ENCODE results near the gene LKAAEAR1.
A peak's percentile ranks its signal among the peaks of the same experiment; 100 is the strongest.

DNA sequence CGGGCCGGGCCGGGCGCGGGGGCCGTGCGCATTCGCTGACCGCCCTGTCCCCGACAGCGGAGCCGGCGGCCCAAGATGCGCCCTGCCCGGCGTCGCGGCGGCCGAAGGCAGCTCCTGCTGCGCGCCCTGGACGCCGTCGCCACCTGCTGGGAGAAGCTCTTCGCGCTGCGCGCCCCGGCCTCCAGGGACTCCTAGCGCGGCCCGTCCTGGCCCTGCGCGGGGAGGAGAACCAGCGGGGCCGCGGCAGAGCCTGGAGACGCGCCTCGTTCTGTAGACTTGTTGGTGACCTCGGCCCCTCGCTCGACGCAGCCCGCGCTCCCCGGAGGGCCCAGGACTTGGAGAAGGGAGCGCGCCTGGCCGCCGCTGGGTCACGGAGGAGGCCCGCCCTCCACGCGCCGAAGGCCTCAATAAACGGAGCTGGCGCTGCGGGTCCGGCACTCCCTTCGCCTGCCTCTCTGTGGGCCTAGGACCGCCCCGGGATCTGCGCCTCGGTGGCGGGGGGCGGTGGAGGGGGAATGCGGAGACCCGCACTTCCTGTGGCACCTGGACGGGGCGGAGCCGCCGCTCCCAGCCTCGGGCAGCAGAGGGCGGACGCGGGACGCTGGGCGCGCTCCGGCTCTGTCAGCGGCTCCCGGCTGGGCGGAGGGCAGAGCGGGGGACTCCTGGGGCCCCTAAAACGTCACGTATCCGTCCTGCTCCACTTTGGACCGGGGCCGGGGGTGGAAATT lies 45.5 kb downstream of the LKAAEAR1 start:
- TF ChIP-seq, protein P1, sequence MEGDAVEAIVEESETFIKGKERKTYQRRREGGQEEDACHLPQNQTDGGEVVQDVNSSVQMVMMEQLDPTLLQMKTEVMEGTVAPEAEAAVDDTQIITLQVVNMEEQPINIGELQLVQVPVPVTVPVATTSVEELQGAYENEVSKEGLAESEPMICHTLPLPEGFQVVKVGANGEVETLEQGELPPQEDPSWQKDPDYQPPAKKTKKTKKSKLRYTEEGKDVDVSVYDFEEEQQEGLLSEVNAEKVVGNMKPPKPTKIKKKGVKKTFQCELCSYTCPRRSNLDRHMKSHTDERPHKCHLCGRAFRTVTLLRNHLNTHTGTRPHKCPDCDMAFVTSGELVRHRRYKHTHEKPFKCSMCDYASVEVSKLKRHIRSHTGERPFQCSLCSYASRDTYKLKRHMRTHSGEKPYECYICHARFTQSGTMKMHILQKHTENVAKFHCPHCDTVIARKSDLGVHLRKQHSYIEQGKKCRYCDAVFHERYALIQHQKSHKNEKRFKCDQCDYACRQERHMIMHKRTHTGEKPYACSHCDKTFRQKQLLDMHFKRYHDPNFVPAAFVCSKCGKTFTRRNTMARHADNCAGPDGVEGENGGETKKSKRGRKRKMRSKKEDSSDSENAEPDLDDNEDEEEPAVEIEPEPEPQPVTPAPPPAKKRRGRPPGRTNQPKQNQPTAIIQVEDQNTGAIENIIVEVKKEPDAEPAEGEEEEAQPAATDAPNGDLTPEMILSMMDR (IDR thresholded peaks at IDR 0.05; ENCODE audit: poor library complexity), result peak; percentile 62
- TF ChIP-seq EZH2 (IDR thresholded peaks at IDR 0.05; ENCODE audit: borderline replicate concordance), result no peak
- TF ChIP-seq EZH2phosphoT487 (IDR thresholded peaks at IDR 0.05; ENCODE audit: low read depth, severe bottlenecking, unreplicated experiment), result no peak

Measured in hepatocyte (in vitro differentiated cells).